HS-5 (cell line): ENCODE measurements around the gene PRAMEF8.
"Not testable (repeated sequence)": the region's sequence is repeated elsewhere in the genome, so short reads cannot be mapped to it uniquely, and the experiment has no call there.

Experiments used
- DNase-seq: peaks from one replicate; pipeline ENCODE4 v3.0.0-alpha.2; 2012; ENCODE audit warnings: low read depth

PRAMEF8 gene

GRCh38 chr1:13285037-13285436, at the start of gene PRAMEF8:
Gene PRAMEF8, minus strand, starts transcription at chr1:13285137. Its CDS starts 1,046 bp downstream, at chr1:13284091.
- DNase-seq, result not testable (repeated sequence)

GRCh38 chr1:13315281-13315680, 30.3 kb upstream of the PRAMEF8 start, which contains the start of gene PRAMEF15:
Gene PRAMEF15, plus strand, starts transcription at chr1:13315581. Its CDS starts 2,827 bp downstream, at chr1:13318408.
- not testable (repeated sequence) for DNase-seq

- not testable (repeated sequence) for DNase-seq
Observed at GRCh38 chr1:13303239-13303638, 18.3 kb upstream of the PRAMEF8 start, which contains the start of gene PRAMEF33. Gene PRAMEF33, plus strand, starts transcription at chr1:13303539. Its CDS starts 2,416 bp downstream, at chr1:13305955.

GRCh38 chr1:13302197-13302596, 17.3 kb upstream of the PRAMEF8 start:
- not testable (repeated sequence) for DNase-seq

- not testable (repeated sequence) for DNase-seq
Observed at GRCh38 chr1:13298699-13299098, 13.8 kb upstream of the PRAMEF8 start.

GRCh38 chr1:13297216-13297931, 12.4 kb upstream of the PRAMEF8 start:
- not testable (repeated sequence) for DNase-seq

- not testable (repeated sequence) for DNase-seq
Observed at GRCh38 chr1:13289030-13289429, 4.1 kb upstream of the PRAMEF8 start.

GRCh38 chr1:13279617-13280016, 5.3 kb downstream of the PRAMEF8 start:
- DNase-seq, result not testable (repeated sequence)

- DNase-seq, result not testable (repeated sequence)
Observed at GRCh38 chr1:13277016-13277415, 7.9 kb downstream of the PRAMEF8 start.

- not testable (repeated sequence) for DNase-seq
Observed at GRCh38 chr1:13265124-13265523, 19.8 kb downstream of the PRAMEF8 start.

- DNase-seq, result not testable (repeated sequence)
Observed at GRCh38 chr1:13253898-13254297, 31.0 kb downstream of the PRAMEF8 start, which contains the start of gene PRAMEF5. Gene PRAMEF5, plus strand, starts transcription at chr1:13254198. Its CDS starts 5,071 bp downstream, at chr1:13259269.

GRCh38 chr1:13247122-13247521, 37.8 kb downstream of the PRAMEF8 start:
- not testable (repeated sequence) for DNase-seq

GRCh38 chr1:13246554-13246871, 38.4 kb downstream of the PRAMEF8 start:
- DNase-seq, result not testable (repeated sequence)

GRCh38 chr1:13245841-13246553, 38.9 kb downstream of the PRAMEF8 start:
- DNase-seq, result not testable (repeated sequence)

- not testable (repeated sequence) for DNase-seq
Observed at GRCh38 chr1:13243536-13244263, 41.2 kb downstream of the PRAMEF8 start.

GRCh38 chr1:13239633-13240032, 45.3 kb downstream of the PRAMEF8 start:
- not testable (repeated sequence) for DNase-seq

GRCh38 chr1:13237572-13237971, 47.4 kb downstream of the PRAMEF8 start:
- DNase-seq, result not testable (repeated sequence)

GRCh38 chr1:13234057-13234456, 50.9 kb downstream of the PRAMEF8 start:
- not testable (repeated sequence) for DNase-seq

GRCh38 chr1:13232056-13232455, 52.9 kb downstream of the PRAMEF8 start:
- not testable (repeated sequence) for DNase-seq
